Fibroblast of mammary gland (primary cell): Measurements from ENCODE around the gene GPAT3.

Experiments
- DNase-seq: peaks from one replicate; pipeline ENCODE4 v3.0.0-alpha.2; 2010; ENCODE audit warnings: low read depth
- H3K4me3 ChIP-seq: 2 replicates; pipeline ENCODE4 v1.5.1; 2011; ENCODE audit warnings: low read depth, mild to moderate bottlenecking, low read length, moderate library complexity; ENCODE audit not compliant: control insufficient read depth
- TF ChIP-seq, protein P1 (sequence below): conservative IDR thresholded peaks from 2 replicates; pipeline ENCODE4 v1.5.1; 2011; ENCODE audit warnings: low read depth, low read length, inconsistent platforms; ENCODE audit not compliant: control insufficient read depth, insufficient read depth

GPAT3 gene

DNA sequence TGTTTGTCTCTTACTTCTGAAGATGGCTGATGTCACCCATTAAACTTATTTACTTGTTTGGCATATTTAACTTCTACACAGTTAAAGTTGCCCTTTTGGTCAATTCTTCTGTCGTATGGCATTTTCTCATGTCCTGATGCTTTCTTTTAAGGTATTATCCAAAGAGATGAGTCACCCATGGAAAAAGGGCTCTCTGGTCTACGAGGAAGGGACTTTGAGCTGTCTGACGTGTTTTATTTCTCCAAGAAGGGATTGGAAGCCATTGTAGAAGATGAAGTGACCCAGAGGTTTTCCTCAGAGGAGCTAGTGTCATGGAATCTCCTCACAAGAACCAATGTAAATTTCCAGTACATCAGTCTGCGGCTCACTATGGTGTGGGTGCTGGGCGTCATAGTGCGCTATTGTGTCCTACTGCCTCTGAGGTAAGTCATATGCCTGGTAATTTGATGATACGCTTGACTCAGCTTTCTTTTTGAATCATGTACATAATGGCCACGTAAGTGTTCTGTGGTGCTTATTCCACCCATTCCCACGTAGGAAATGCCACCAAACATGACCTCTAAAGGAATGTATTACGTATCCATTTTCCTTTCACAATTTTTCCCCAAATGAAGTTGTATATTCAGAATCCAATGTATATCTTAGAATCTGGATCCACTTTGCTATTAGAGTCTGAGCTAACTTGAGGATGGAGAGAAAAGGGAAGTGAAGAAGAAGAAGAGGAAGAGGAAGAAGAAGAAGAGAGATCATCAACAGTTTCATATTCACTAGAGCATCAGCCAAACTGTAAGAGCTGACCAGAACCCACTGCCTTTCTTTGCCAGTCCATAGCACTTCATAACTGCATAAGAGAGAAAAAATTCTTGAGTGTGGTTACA lies 45.7 kb downstream of the GPAT3 start:
- TF ChIP-seq, protein P1, sequence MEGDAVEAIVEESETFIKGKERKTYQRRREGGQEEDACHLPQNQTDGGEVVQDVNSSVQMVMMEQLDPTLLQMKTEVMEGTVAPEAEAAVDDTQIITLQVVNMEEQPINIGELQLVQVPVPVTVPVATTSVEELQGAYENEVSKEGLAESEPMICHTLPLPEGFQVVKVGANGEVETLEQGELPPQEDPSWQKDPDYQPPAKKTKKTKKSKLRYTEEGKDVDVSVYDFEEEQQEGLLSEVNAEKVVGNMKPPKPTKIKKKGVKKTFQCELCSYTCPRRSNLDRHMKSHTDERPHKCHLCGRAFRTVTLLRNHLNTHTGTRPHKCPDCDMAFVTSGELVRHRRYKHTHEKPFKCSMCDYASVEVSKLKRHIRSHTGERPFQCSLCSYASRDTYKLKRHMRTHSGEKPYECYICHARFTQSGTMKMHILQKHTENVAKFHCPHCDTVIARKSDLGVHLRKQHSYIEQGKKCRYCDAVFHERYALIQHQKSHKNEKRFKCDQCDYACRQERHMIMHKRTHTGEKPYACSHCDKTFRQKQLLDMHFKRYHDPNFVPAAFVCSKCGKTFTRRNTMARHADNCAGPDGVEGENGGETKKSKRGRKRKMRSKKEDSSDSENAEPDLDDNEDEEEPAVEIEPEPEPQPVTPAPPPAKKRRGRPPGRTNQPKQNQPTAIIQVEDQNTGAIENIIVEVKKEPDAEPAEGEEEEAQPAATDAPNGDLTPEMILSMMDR: no peak
- H3K4me3 ChIP-seq: no peak overlapping the region
- DNase-seq: no peak

DNA sequence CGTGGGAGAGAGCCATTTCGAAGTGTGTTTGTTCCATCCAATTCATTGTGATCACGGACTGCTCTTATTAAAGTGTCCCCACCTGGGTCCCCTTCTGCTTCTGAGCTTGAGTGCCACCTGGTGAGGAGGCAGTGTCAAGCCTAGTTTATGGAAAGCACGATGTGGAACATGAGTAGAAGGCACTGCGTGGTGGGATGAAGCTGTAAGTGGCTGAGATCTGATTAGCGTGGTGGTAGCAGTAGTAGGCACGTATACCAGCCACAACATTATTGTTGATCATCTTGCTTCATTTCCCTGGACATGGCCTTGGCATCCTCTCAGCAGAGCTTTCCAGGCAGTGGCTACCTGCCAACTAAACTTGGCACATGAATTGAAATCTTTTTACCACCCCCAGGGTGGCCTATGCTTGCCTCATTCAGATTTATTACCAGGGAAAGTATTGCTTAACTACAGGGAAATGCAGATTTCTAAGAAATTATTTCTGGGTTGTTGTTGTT lies 46.4 kb downstream of the GPAT3 start:
- peak; percentile 26 for DNase-seq
- TF ChIP-seq, protein P1: no peak
- H3K4me3 ChIP-seq: no peak overlapping the region

DNA sequence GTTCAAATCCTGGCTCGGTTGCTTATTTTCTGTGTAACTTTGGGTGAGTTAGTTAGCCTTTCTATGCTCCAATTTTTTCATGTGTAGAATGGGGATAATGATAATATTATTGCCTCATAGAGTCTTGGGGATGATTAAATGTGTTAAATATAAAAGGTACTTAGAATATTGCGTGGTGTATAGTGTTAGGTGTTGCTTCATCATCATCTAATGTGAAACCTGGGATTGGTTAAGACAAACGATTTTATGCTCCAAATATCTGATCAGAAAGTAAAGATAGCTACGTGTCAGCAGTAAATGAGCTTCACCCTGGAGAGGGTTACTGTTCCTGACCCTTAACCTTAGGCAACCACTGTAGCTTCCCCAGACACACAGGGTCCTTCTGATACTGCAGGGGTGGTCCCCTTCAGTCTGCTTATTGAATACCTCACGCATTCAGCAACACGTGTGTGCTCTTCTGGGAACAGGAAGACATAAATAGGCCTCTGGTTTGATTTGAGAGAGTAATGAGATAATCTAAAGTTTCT lies 50.1 kb downstream of the GPAT3 start:
- H3K4me3 ChIP-seq: no peak overlapping the region
- no peak for DNase-seq
- TF ChIP-seq, protein P1: no peak

DNA sequence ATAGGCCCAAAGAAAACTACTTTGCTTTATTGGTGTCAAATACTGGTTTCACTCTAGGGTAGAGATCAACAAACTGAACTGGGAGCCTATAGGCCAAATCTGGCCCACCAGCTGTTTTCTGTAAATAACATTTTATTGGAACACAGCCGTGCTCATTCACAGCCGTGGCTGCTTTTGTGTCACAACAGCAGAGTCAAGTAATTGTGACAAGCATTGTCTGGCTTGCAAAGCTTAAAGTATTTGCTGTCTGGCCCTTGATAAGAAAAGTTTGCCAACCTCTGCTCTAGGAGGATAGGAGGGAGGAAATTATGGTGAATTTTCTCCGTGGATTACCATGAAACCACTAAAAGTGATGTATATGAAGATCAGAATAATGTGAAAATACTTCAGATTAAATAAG lies 53.4 kb downstream of the GPAT3 start:
- no peak for DNase-seq
- TF ChIP-seq, protein P1: no peak

DNA sequence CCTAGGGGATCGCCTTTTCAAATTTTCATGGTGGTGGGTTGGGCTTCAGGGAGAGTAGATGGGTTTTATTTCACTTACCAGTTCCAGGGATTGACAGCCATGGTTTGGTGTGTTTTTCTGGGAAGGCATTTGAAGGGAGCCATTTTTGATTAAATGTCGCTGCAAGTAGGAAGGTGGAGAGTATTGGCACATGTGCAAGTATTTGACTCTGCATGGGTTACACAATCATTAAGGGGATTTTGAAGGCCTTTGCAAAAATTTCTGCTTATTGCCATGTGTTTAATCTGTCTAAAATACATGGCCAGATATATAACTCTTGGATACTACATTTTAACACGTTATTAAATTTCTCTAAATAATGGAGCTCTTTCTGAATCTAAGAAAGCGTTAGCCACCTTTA lies 55.1 kb downstream of the GPAT3 start:
- TF ChIP-seq, protein P1: no peak
- H3K4me3 ChIP-seq: no peak overlapping the region

More for the DNA sequence above, 53.4 kb downstream of the GPAT3 start:
- H3K4me3 ChIP-seq: no peak overlapping the region

DNA sequence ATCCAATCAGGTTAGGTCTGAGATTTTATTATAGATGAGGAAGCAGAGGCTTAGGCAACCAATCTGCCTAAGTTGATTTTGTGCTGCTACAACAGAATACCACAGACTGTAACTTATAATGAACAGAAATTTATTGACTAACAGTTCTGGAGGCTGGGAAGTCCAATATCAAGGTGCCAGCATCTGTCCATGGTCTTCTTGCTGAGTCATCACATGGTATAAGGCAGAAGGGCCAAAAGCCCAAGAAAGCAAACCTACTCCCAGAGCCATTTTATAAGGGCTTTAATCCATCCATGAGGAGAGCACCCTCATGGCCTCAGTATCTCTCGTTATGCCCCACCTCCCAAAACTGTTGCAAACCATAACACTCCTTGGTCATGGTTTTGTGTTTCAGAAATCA lies 55.8 kb downstream of the GPAT3 start:
- no peak for DNase-seq
- H3K4me3 ChIP-seq: no peak overlapping the region
- TF ChIP-seq, protein P1: no peak

More for the DNA sequence above, 55.1 kb downstream of the GPAT3 start:
- no peak for DNase-seq
